Amygdala (tissue), 56 donors: ENCODE results near the gene HSPB8.

Experiments used
- DNase-seq, 56 donors: peaks; one replicate each; lab custom pipeline; 2025; lab: John Stamatoyannopoulos, UW

HSPB8 gene

GRCh38 chr12:119178544-119179334 lies at the start of gene HSPB8:
TSS of gene HSPB8 (plus strand) at chr12:119178931. CDS start at chr12:119179313, 382 bp downstream.
- DNase-seq: peak in 51 of 56 donors; percentile 4 to 88 (median 50)

GRCh38 chr12:119129827-119130434 lies 48.8 kb upstream of the HSPB8 start:
- no peak for DNase-seq

DNA sequence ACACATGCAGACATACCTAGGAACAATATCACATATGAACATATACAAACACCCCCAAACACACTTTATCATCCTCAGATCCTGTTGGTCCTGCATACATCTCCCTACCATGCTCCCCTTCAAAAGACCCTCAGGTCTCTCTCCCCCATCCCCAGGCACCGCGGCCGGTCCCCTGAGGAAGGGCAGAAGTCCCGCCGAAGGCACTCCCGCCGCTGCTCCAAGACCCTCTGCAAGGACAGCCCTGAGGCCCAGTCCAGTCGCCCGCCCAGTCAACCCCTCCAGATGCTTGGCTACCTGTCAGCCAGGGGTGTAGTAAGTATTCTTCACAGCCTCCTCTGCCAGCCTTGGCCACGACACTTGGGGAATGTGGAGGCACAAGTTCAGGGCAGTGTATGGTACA lies 48.2 kb upstream of the HSPB8 start:
- DNase-seq: no peak

DNA sequence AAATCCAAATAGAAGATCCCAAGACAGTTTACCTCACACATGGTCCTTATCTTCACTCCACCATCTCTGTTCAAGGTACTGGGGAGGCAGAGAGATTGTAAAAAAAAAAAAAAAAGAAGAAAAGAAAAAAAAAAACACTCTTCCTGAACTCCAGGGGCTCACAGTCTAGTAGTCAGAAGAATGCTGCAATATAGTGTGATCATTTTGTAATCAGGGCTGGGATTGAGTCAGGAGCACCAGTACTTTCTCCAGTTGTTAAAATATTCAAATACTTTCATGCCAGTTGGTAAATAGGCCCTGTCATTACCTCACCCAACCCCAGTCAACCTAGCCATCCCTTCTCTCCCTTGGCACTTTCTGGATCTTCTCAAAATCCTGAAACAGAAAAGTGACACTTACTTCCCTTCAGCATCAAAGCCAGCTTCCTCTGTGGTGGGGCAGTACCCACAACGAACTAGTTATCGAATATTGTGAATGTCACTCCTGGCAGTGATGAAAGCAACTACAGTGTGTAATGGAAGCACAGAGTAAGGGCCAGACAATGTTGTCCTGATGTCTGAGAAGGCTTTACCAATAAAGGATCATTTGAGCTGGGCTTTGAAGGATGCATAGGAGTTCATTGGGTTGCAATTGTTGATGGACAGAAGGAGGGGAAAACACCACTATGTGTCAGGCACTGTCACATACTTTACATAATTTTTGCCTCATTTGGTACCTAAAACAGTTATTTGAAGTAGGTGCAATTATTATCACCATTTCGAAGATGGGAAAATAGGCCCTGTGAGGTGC lies 44.3 kb upstream of the HSPB8 start:
- no peak for DNase-seq

- DNase-seq: no peak
Measured at GRCh38 chr12:119136811-119137410, 41.8 kb upstream of the HSPB8 start.

DNA sequence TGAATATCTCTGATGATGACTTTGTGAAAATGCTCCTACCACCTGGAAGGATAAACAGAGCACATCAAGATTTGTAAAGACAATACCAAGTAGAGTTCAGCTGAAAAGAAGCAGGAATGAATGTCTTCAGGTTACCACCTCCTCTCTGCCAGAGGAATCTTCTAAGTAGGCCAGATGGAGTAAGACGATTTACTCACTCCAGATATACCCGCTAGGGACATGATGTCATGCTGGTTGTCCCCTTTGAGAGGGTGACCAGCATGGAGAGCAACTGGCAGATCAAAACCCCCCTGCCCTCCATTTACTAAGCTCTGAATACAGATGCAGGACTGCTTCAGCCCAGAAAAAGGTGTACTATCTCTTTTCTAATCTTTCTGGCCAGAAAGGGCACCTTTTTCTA lies 39.3 kb upstream of the HSPB8 start:
- DNase-seq: no peak

GRCh38 chr12:119145367-119145766 lies 33.4 kb upstream of the HSPB8 start:
- DNase-seq: no peak

DNA sequence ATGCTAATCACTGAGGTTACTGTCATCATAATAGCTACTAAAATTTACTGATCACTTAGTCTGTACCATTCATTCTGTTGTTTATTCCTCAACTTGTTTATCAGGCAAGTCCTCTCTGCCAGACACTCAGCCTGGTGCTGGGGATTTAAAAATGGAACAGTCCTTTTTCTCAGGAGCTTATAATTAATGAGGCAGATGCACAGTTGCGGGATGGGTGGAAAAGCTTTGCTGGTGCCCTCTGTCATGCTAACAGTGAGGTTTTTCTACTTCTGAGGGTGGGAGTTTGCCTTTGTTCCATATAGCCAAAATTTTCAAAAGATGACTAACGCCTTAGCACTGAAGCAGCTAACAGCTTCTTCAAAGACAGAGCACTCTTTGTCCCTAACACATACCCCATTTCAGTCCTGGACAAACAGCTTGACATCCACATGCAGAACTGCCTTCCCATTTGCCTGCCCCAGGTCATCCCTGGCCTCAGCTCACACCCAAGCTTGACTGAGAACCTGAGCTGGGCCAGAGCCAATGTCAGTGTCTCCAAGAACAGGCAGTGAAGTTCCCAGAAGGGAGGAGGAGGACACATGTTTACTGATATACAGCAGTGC lies 30.8 kb upstream of the HSPB8 start:
- DNase-seq: peak in 13 of 56 donors; percentile 4 to 27 (median 13)

GRCh38 chr12:119149270-119149669 lies 29.5 kb upstream of the HSPB8 start:
- no peak for DNase-seq

GRCh38 chr12:119151445-119152026 lies 27.2 kb upstream of the HSPB8 start:
- no peak for DNase-seq

DNA sequence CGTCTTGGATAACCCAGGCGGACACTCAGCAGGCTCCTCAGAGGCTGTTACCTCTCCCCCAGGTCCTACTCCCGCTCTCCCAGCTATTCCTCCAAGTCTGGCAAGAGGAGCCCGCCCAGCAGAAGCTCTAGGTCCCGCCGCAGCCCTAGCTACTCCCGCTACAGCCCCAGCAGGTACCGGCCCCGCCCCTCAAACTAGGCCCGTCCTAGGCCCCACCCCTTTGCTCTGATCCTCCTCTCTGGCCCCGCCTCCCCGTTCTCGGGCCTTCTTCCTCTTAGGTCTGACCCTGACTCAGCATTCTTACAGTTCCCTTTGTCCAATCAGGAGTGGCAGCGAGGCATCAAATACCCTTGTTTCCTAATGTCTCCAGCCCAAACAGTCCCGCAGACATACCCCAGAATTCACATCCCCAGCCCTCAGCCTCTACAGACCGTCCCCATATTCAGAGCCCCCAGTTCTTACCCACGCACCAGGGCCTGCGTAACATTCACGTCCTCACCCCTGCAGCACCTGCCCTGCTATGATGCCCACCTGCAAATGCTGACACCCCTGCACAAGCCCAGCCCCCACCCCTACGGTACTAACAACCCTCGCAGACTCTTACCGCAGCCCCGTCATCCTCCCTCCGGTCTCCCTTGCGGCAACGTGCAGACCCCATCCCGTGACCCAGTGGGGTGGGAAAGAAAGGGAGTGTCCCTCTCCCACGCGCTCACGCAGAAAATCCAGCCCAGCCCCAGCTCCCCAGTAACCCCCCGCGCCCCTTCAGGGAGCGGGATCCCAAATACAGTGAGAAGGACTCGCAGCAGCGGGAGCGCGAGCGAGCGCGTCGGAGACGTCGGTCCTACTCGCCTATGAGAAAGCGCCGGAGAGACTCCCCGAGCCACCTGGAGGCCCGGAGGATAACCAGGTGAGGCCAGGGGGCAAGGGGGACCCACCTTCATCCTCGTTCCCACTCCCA lies 25.0 kb upstream of the HSPB8 start:
- peak in 30 of 56 donors; percentile 1 to 58 (median 20) for DNase-seq

- no peak for DNase-seq
Measured at GRCh38 chr12:119154435-119154818, 24.3 kb upstream of the HSPB8 start.

- peak in 1 of 56 donors; percentile 9 for DNase-seq
Measured at GRCh38 chr12:119156401-119157044, 22.2 kb upstream of the HSPB8 start.

DNA sequence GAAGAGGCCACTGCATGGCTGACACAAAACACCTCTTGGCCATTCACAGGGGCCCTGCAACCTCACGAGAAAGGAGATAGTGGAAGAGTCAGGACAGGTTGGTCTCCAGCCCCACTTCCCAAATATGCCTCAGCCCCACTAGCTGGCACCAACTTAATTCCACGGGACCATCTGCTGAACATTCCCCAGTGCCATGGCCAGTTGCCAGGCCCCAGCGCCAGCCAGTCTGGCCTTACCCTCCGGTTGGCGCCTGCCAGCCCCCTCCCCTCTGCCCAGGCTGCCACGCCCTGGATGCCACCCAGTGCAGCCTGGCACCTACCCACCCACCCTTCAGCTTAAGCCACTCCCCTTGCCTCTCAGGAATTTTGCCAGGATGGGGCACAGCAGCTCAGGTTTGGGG lies 21.2 kb upstream of the HSPB8 start:
- DNase-seq: peak in 1 of 56 donors; percentile 19

GRCh38 chr12:119157978-119158377 lies 20.8 kb upstream of the HSPB8 start:
- peak in 11 of 56 donors; percentile 6 to 26 (median 16) for DNase-seq

DNA sequence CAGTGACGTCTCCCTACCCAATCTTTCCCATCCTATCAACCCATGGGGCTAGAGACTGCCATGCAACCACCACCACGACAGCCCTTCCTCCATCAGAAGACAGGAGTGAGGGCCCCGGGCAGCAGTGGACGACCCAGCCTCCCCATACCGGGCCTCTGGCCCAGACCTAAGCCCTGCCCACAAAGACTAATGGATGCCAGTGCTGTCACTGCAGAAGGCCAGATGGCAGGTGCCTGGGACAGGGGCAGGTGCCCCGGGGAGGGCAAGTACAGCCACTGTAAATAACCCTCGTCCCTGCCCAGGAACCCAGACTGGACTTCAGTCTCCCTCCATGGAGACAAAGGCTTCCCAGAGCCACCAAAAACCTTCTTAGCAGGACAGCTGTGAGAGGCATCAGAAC lies 20.3 kb upstream of the HSPB8 start:
- no peak for DNase-seq

GRCh38 chr12:119159844-119160243 lies 18.9 kb upstream of the HSPB8 start:
- DNase-seq: no peak

GRCh38 chr12:119167902-119168301 lies 10.8 kb upstream of the HSPB8 start:
- DNase-seq: no peak
